Right atrium auricular region (tissue), 2 donors: ENCODE measurements around the gene OLFML1. TPM values are rescaled to one million over a fixed set of nuclear protein-coding genes. Genes with fewer than 3 reads are reported as not detected.

Experiments used
- DNase-seq: peaks from one replicate; pipeline ENCODE4 v3.0.0-alpha.2; 2019; ENCODE audit warnings: low spot score
- H3K27ac ChIP-seq, 2 donors: fragments of 200-600 bp; sonication (generic); 1 replicate in 1 of 2; 2 replicates in 1 of 2; pipeline ENCODE4 v1.5.1; 2016 to 2019
- H3K27me3 ChIP-seq, 2 donors: fragments of 200-600 bp; sonication (generic); one replicate each; pipeline versions ENCODE4 v1.5.1 to v1.6.0; 2017 to 2019
- H3K36me3 ChIP-seq: fragments of 200-600 bp; sonication (generic); one replicate; pipeline ENCODE4 v1.5.1; 2016
- H3K4me1 ChIP-seq, 2 donors: fragments of 200-600 bp; sonication (generic); one replicate each; pipeline versions ENCODE4 v1.5.1 to v1.6.0; 2017 to 2019
- H3K4me3 ChIP-seq, 2 donors: fragments of 200-600 bp; sonication (generic); 1 replicate in 1 of 2; 2 replicates in 1 of 2; pipeline ENCODE4 v1.5.1; 2017 to 2019; ENCODE audit warnings: mild to moderate bottlenecking in 1 of 2, moderate library complexity in 1 of 2
- H3K9me3 ChIP-seq, 2 donors: fragments of 200-600 bp; sonication (generic); one replicate each; pipeline ENCODE4 v1.5.1; 2019
- total RNA-seq, 2 donors: library from RNA; depleted of rRNA; stranded (reverse); fragments of >200 nt; gene quantifications; one replicate each; pipeline ENCODE4 v1.1.0, GENCODE V29; 2016
- TF ChIP-seq, protein P1 (sequence below), 2 donors: fragments of 200-600 bp; sonication (generic); IDR thresholded peaks; one replicate each; pipeline ENCODE4 v1.5.1; 2019; ENCODE audit warnings: antibody characterized with exemption in 2 of 2

OLFML1 gene
- total RNA-seq, 2 donors from 2014 or later, result 4.6 to 7.7 TPM

- no peak for DNase-seq
- Histone ChIP-seq H3K4me3 (no peak overlapping the region), H3K27ac (no peak overlapping the region), H3K27me3 (no peaks in the 10 kb centered on the region), H3K4me1 (no peaks in the 10 kb centered on the region), H3K9me3 (no peaks in the 10 kb centered on the region), H3K36me3 (no peaks in the 10 kb centered on the region)
- TF ChIP-seq, protein P1, sequence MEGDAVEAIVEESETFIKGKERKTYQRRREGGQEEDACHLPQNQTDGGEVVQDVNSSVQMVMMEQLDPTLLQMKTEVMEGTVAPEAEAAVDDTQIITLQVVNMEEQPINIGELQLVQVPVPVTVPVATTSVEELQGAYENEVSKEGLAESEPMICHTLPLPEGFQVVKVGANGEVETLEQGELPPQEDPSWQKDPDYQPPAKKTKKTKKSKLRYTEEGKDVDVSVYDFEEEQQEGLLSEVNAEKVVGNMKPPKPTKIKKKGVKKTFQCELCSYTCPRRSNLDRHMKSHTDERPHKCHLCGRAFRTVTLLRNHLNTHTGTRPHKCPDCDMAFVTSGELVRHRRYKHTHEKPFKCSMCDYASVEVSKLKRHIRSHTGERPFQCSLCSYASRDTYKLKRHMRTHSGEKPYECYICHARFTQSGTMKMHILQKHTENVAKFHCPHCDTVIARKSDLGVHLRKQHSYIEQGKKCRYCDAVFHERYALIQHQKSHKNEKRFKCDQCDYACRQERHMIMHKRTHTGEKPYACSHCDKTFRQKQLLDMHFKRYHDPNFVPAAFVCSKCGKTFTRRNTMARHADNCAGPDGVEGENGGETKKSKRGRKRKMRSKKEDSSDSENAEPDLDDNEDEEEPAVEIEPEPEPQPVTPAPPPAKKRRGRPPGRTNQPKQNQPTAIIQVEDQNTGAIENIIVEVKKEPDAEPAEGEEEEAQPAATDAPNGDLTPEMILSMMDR (IDR thresholded peaks at IDR 0.05), result no peak
These were observed 15.9 kb downstream of the OLFML1 start for GRCh38 chr11:7501251-7501650.

GRCh38 chr11:7501894-7502293 is 16.6 kb downstream of the OLFML1 start:
- H3K27ac ChIP-seq, result no peak overlapping the region
- H3K4me3 ChIP-seq, result no peak overlapping the region
- no peaks in the 10 kb centered on the region for H3K36me3 ChIP-seq
- no peaks in the 10 kb centered on the region for H3K4me1 ChIP-seq
- no peaks in the 10 kb centered on the region for H3K27me3 ChIP-seq
- H3K9me3 ChIP-seq, result no peaks in the 10 kb centered on the region
- TF ChIP-seq, protein P1 (IDR thresholded peaks at IDR 0.05), result no peak
- DNase-seq, result no peak

GRCh38 chr11:7506243-7506642 is 20.9 kb downstream of the OLFML1 start:
- Histone ChIP-seq H3K9me3 (no peaks in the 10 kb centered on the region), H3K36me3 (no peaks in the 10 kb centered on the region), H3K27ac (no peak overlapping the region), H3K4me1 (peaks cover 0 to 4% of the 10 kb centered on the region in 2 donors), H3K4me3 (no peak overlapping the region), H3K27me3 (no peaks in the 10 kb centered on the region)
- DNase-seq, result no peak
- TF ChIP-seq, protein P1 (IDR thresholded peaks at IDR 0.05), result no peak

DNA sequence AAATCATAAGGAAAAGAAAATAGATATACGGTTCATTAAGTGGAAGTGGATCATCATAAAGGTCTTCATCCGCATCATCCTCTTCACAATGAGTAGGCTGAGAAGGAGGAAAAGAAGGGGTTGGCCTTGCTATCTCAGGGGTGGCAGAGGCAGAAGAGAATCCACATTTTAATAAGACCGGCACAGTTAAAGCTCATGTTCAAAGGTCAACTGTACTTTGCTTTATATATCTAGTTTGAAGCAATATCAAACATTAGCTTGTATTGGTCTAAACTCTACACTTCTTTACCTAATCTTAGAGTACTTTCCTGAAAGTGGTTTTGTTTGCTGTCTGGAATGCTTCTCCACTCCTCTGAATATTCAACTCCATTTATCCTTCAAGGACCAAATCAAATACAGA is 22.8 kb downstream of the OLFML1 start:
- H3K36me3 ChIP-seq, result no peaks in the 10 kb centered on the region
- H3K4me1 ChIP-seq, result peaks cover 0 to 21% of the 10 kb centered on the region in 2 donors
- no peaks in the 10 kb centered on the region for H3K27me3 ChIP-seq
- H3K27ac ChIP-seq, result no peak overlapping the region
- H3K9me3 ChIP-seq, result no peaks in the 10 kb centered on the region
- H3K4me3 ChIP-seq, result no peak overlapping the region
- DNase-seq, result no peak
- TF ChIP-seq, protein P1 (IDR thresholded peaks at IDR 0.05), result no peak

GRCh38 chr11:7509966-7510365 is 24.7 kb downstream of the OLFML1 start:
- H3K27ac ChIP-seq, result no peak overlapping the region
- TF ChIP-seq, protein P1 (IDR thresholded peaks at IDR 0.05), result no peak

GRCh38 chr11:7511401-7511800 is 26.1 kb downstream of the OLFML1 start:
- Histone ChIP-seq H3K4me1 (peaks cover 0 to 33% of the 10 kb centered on the region in 2 donors), H3K9me3 (no peaks in the 10 kb centered on the region), H3K27me3 (no peaks in the 10 kb centered on the region), H3K4me3 (no peak overlapping the region), H3K27ac (peak overlapping the region; percentile 92 to 94), H3K36me3 (no peaks in the 10 kb centered on the region)
- DNase-seq, result peak; percentile 75
- TF ChIP-seq, protein P1 (IDR thresholded peaks at IDR 0.05), result no peak

More at GRCh38 chr11:7509966-7510365, 24.7 kb downstream of the OLFML1 start:
- Histone ChIP-seq H3K4me1 (peaks cover 0 to 32% of the 10 kb centered on the region in 2 donors), H3K36me3 (no peaks in the 10 kb centered on the region), H3K27me3 (no peaks in the 10 kb centered on the region), H3K4me3 (no peak overlapping the region), H3K9me3 (no peaks in the 10 kb centered on the region)
- DNase-seq, result no peak
